GM21528 (cell line): ENCODE measurements around the gene HUS1.
"Not testable (repeated sequence)": the region's sequence is repeated elsewhere in the genome, so short reads cannot be mapped to it uniquely, and the experiment has no call there.

ENCODE experiments used
- ATAC-seq: cut with Tn5 transposase; IDR thresholded peaks from one replicate; pipeline ENCODE4 v1.9.1; 2021; ENCODE audit warnings: mild to moderate bottlenecking, moderate library complexity; ENCODE audit not compliant: unreplicated experiment, low FRiP score

HUS1 gene

DNA sequence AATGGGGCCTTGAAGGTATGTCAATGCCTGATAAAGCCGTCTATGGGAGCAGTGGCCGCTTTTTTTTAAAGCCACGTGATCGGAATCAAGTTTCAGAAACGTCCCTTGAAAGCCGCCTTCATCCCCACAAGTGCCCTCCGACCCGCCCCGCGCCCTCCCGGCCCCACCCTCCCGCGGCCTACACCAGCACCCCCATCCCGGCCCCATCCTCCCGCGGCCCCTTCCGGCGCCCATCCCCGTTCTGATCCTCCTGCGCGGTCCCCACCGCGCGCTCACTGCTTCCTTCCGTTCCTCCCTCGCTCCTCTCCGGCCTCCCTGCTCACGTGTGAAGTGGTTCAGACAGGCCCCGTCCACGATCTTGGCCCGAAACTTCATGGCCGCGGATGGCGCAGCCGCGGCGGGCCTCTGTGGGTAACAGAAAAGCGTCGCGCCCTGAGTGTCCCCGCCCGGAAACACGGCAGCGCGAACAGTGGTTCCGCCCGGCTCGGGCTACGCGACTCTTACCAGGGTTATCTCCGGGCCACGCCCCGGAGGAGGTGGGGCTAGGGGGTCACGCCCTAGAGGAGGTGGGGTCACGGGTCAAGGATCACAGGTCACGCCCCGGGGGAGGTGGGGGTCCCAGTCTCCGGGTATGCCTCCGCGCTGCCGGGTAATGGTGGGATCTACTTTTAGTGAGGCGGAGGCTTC, at the start of gene HUS1:
HUS1 (minus strand) TSS at position 471 of the 687 bp plus-strand sequence; CDS start at position 375, 96 bp downstream.
- ATAC-seq, result peak; percentile 99

- no peak for ATAC-seq
Observed at GRCh38 chr7:48028938-48029337, 49.5 kb upstream of the HUS1 start, which contains the start of gene SUN3. Gene SUN3, minus strand, starts transcription at chr7:48029107. Its CDS starts 169 bp downstream, at chr7:48028938.

DNA sequence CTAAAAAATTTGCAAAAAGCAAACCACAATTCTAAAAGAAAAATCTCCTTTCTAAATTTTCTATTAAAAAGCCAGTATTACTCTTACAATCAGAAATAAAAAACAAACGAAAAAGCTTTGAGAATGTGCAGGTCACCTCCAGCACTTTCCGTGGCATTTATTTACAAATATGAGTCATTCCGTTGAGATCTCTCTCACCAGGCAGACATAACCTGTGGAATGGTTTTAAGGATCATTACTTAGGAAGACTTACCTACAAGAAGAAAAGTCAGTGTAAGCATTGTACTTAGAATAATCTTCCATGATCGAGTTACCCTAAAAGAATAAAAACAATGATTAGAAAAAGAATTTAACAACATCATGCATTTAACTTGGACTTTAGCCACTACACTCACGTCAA, 46.2 kb upstream of the HUS1 start:
- no peak for ATAC-seq

DNA sequence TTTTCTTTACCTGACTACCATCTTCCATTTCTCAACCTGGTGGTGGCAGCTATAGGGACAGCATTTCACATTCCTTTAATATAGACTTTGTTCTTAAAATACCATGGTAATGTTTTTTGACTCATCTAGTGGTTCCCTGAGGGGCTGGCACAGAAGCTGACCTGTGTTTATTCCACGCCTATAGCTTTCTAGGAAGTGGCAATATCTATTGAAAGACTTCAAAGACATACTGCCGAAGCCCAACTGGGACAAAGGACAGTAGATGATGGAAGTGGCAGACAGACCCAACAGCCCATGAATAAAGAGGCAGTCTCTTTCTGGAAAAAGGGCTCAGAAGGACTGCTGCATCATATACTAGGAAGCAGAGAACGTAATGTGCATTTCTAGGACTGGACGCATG, 38.3 kb upstream of the HUS1 start:
- no peak for ATAC-seq

DNA sequence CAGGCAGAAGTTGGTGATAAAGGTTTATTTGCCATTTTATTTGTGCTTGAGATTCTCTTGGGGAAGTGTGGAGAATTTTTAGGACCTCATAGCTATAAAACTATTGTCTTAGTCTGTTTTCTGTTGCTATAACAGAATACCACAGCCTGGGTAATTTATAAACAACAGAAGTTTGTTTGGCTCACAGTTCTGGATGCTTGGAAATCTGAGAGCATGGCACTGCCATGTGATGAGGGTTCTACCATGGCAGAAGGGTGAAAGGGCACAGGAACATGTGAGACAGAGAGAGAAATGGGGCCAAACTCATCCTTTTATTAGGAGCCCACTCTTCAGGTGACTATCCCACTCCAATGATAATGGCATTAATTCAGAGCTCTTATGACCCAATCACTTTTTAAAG, 37.2 kb upstream of the HUS1 start:
- ATAC-seq, result no peak

DNA sequence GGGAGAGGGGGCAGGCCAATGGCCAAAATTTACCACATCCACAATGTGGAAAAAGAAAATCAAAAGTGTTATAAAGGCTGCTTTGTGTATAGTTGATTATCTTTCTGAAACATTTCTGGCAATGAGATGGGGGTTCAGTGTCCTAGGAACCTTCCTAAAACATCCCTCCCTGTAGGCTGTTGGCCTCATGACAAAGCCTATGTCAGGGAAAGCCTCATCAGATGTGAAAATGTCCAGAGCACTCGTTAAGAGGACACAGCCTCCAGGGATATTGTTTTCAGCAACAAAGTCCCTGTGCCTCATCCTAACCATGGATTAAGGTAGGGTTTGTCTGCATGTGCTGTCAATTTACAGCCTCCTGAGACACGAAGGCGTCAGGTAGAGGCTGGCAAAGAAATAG, 32.5 kb upstream of the HUS1 start:
- ATAC-seq, result no peak

DNA sequence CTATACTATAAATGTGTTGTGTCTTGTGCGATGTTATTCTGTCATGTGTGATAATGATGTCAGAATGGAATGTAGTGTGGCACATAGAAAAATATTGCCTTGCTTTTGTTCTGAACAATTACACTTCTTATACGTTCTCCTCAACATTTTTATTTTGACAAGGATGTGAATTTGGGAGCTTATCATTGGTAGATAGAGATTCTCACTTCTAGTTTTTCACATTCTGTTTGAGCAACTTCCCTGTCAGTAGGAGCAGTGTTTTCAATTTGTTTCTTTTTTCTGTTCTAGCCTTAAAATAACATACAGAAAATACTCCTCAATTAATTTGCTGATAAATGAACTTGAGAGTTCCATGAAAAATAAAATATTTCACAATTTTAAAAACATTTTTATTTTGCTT, 31.9 kb upstream of the HUS1 start:
- no peak for ATAC-seq

DNA sequence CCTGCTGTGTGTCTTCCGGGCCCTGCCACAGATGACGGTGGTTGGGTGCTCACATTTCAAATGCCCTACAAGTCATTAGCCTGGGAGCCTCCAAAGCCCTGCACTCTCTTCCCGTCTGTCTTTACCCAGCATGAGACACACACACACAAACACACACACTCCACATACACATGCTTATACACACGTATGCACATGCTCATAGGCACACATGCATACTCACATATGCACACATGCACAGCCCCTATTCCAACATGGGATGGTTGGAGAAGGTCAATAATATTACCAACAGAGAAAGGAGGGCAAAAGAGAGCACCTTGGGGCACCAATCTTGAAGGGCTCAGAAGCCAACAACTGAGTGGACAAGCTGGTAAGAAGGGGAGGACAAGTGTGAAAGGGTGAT, 30.5 kb upstream of the HUS1 start:
- no peak for ATAC-seq

- ATAC-seq, result no peak
Observed at GRCh38 chr7:48009257-48009656, 29.8 kb upstream of the HUS1 start.

GRCh38 chr7:48006866-48007265, 27.5 kb upstream of the HUS1 start:
- no peak for ATAC-seq

DNA sequence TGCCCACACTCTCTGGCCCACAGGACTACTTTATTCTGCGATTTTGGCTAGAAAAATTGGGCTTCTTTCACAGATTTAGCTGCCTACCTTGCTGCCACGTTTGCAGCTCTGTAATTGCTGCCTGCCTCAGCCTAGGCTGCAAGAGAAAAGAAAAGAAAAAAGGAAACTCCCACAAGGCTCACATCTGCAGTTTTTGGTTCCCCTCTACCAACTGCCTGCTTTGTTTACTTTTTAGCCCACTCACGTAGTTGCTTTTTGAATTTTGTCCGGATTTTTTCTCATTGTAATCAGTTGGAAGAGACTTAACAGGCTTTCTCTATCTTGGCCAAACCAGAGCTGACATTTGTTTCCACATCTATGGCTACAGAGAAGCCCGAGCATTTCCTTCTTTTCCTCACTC, 25.2 kb upstream of the HUS1 start:
- no peak for ATAC-seq

DNA sequence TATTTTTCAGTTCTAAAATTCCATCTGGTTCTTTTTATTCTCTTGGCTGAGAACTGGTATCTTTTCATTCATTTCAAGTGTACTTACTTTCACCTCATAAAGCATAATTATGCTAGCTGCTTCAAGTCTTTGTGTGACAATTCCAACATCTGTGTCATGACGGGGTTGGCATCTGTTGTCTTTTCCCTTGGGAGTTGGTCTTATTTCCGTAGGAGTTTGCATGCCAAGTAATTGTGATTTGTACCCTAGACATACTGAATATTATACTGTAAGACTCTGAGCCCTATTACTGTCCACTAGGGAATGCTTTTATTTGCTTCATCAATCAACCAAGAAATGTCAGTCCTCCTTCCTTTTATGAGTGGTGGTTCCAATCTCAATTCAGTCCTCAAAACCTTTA, 24.6 kb upstream of the HUS1 start:
- no peak for ATAC-seq

- not testable (repeated sequence) for ATAC-seq
Observed at GRCh38 chr7:48000164-48000563, 20.7 kb upstream of the HUS1 start.

- no peak for ATAC-seq
Observed at GRCh38 chr7:47999413-47999812, 20.0 kb upstream of the HUS1 start.

- ATAC-seq, result no peak
Observed at GRCh38 chr7:47992446-47992845, 13.0 kb upstream of the HUS1 start.

GRCh38 chr7:47991741-47992311, 12.4 kb upstream of the HUS1 start:
- ATAC-seq, result peak; percentile 100

DNA sequence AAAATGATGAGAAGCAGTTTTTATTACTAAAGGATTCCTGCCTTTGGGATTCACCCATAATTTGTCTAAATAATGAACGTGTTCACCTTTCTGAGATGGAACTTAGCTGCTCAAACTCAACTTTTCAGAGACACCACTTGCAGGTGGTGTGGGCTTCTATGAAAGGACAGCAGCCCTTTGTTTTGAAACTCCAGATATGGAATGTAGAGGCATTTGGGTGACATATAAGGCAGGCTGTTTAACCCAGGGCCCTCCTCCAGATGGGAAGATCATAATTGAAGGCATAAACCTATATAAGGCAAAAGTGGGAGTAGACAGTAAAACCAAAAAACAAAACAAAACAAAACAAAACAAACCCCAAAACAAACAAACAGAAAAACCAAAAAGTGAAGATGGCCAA, 11.9 kb upstream of the HUS1 start:
- ATAC-seq, result no peak

- ATAC-seq, result no peak
Observed at GRCh38 chr7:47990592-47990991, 11.2 kb upstream of the HUS1 start.

DNA sequence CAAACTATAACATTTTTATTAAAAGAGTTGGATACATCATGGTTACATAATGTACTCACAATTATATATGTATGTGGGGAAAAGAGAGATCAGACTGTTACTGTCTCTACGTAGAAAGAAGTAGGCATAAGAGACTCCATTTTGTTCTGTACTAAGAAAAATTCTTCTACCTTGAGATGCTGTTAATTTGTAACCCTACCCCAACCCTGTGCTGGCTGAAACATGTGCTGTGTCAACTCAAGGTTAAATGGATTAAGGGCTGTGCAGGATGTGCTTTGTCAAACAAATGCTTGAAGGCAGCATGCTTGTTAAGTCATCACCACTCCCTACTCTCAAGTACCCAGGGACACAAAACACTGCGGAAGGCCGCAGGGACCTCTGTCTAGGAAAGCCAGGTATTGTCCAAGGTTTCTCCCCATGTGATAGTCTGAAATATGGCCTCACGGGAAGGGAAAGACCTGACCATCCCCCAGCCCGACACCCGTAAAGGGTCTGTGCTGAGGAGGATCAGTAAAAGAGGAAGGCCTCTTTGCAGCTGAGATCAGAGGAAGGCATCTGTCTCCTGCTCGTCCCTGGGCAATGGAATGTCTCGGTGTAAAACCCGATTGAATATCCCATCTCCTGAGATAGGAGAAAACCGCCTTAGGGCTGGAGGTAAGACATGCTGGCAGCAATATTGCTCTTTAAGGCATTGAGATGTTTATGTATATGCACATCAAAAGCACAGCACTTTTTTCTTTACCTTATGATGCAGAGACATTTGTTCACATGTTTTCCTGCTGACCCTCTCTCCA, 10.4 kb upstream of the HUS1 start:
- not testable (repeated sequence) for ATAC-seq

GRCh38 chr7:47988496-47989386, 9.3 kb upstream of the HUS1 start:
- no peak for ATAC-seq

- no peak for ATAC-seq
Observed at GRCh38 chr7:47982610-47983009, 3.2 kb upstream of the HUS1 start.
